Measurements from ENCODE around the gene RAD51B.

DNA sequence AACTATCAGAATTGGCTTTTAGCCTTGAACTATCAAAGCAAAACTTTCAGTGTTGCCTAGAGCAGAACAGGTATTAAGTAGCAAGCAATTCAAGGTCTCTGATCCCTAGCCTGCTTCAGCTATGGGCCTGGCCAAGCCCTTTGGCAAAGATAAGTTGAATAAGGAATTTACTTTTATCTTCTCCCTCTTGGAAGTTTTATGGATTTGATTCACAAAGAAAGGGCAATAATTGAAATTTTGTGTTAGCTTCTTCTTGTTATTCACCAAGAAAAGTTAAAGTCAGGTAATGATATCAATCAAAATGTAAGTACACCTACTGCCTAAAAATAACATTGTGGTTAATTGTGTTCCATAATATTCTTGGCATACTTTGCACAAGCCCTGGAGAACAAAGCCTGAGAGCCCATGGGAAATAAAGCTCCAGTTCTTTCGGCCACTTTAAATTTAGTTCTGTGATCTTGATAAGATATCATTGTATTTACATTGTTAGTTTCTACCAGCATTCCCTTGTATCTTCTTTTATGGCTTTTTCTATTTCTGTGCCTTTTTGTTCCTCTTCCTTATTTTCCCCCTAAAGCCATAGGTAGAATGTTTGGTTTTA is 158.0 kb downstream of the RAD51B start:
- TF ChIP-seq POLR2A (IDR thresholded peaks at IDR 0.05) = no peak
- no peak for TF ChIP-seq EP300 (IDR thresholded peaks at IDR 0.05)

All from upper lobe of left lung (tissue), 4 donors.